Epithelial cell of proximal tubule (primary cell): ENCODE results near the gene DUSP22. TPM values are rescaled to one million over a fixed set of nuclear protein-coding genes. Genes with fewer than 3 reads are reported as not detected.

Experiments
- DNase-seq: peaks from one replicate; pipeline ENCODE4 v3.0.0-alpha.2; 2011; ENCODE audit warnings: low read depth
- H3K4me3 ChIP-seq: 2 replicates; pipeline ENCODE4 v1.5.1; 2011; ENCODE audit warnings: low read depth, mild to moderate bottlenecking, low read length
- total RNA-seq: library from RNA; depleted of rRNA; stranded (reverse); fragments of >200 nt; gene quantifications from 2 replicates; pipeline ENCODE4 v1.2.3, GENCODE V29; 2015
- TF ChIP-seq, protein P1 (sequence below): conservative IDR thresholded peaks from 2 replicates; pipeline ENCODE4 v1.5.1; 2012; ENCODE audit warnings: low read depth, mild to moderate bottlenecking, low read length

DUSP22 gene
- total RNA-seq, 1 donor from 2014 or later, result 25.3 TPM

DNA sequence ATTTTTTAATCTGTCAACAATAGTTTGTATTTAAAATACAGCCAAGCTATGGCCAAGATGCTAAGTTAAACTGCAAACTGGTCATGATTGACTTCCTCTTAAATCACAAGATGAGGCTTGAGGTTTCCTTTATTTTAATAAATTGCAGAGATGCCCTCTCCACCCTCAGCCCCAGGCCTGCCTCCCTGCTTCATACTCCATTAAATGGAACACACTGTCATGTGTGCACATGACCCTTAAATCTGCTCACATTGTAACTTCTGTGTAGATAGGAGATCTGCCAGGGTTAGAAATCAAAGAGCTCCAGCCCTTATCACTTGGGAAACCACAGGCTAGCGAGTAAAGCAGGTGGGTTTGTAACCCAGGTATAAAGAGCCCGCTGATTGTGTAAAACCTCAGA is 20.8 kb downstream of the DUSP22 start:
- TF ChIP-seq, protein P1, sequence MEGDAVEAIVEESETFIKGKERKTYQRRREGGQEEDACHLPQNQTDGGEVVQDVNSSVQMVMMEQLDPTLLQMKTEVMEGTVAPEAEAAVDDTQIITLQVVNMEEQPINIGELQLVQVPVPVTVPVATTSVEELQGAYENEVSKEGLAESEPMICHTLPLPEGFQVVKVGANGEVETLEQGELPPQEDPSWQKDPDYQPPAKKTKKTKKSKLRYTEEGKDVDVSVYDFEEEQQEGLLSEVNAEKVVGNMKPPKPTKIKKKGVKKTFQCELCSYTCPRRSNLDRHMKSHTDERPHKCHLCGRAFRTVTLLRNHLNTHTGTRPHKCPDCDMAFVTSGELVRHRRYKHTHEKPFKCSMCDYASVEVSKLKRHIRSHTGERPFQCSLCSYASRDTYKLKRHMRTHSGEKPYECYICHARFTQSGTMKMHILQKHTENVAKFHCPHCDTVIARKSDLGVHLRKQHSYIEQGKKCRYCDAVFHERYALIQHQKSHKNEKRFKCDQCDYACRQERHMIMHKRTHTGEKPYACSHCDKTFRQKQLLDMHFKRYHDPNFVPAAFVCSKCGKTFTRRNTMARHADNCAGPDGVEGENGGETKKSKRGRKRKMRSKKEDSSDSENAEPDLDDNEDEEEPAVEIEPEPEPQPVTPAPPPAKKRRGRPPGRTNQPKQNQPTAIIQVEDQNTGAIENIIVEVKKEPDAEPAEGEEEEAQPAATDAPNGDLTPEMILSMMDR, result no peak
- no peak overlapping the region for H3K4me3 ChIP-seq
- no peak for DNase-seq

DNA sequence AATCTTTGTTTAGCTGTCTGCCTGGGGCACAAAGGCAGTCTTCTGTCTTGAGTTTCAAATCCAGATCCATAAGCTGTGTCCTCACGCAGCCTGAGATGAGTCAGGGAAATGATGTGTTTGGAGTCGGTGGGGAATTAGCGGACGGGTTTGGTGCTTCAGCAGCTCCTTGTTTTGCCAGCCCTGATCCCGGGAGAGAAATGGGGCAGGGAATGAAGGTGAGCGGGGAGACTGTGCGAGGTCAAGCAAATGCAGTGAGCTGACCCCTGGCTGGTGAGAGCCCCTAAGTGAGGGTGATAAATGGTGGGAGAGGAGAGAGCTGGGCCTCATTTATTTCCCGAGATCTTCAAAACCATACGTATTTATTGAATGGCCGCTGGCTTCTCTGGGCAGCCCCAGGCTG is 21.6 kb downstream of the DUSP22 start:
- DNase-seq, result no peak
- H3K4me3 ChIP-seq, result no peak overlapping the region
- TF ChIP-seq, protein P1, result no peak

DNA sequence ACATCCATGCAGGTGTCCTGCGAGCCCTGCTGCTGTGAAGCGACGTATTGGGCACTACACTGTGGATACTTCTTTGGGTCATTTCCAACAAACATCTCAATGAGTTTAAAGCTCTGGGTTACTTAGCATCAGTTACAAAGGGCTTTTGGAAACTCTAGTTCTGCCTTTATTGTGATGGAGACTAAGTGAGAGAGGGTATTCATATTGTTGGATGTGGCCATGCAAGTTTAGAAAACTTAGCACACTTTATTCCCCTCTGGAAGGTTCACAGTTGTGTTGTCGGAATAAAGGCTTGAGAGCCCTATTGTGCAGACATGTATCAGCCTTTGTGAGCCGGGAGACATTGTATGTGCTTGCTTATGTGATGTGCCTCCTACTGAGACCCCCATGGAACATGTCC is 22.1 kb downstream of the DUSP22 start:
- TF ChIP-seq, protein P1, result no peak
- no peak for DNase-seq
- H3K4me3 ChIP-seq, result no peak overlapping the region

DNA sequence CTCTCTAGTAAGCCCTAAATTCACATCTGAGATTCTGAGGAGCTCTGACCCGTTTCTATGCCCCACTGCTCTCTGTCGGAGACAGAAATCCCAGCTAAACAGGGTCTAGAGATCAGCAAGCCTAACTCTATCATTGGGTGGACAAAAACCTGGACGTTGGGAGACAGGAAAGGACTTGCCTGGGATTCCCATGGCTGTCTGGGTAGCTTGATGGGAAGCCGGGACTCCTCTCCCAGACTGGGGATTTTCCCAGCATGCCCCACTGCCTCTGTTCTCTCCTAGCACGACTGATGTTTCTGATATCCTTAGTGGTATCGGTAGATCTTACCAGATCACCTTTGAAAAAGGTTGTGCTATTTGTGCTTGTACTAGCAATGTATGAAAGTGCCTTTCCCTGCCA is 22.9 kb downstream of the DUSP22 start:
- TF ChIP-seq, protein P1, result no peak
- no peak overlapping the region for H3K4me3 ChIP-seq
- DNase-seq, result no peak

DNA sequence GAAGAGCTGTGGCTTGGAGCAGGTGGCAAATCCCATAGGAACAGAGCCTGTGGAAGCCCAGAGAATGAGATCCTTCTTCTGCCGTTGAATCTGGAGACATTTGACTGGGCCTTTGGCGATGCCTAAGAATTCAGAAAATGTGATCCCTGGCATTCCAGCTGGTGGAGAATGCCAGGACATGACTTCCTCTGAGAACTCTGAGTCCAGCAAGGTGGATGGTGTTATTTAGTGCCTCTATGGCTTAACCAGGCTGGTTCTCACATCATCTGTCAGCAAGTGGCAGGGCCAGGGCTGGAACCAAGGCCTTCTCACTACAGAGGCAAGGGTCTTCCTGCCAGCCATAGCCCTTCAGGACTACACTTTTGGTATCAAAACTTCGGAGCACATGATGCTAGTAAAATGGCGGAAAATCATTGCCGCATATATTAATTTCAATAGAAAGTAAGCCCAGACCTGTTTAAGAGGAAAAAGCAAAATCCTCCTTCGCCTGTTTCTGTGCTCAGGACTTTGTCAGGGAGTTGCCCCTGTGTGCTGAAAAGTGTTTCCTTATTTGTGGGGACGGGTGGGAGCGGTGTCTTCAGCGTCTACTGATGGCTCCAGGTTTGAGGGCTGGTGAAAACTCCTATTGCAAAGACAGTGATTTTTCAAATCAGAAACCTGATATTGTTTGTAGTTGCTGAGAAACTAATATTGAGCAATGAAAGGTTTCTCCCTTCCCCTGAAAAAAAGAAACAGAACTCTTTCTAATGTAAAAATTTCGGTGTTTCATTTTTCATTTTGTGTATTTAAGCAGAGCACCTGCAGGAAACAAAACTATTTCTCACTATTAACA is 23.9 kb downstream of the DUSP22 start:
- H3K4me3 ChIP-seq, result no peak overlapping the region
- no peak for DNase-seq
- TF ChIP-seq, protein P1, result no peak

DNA sequence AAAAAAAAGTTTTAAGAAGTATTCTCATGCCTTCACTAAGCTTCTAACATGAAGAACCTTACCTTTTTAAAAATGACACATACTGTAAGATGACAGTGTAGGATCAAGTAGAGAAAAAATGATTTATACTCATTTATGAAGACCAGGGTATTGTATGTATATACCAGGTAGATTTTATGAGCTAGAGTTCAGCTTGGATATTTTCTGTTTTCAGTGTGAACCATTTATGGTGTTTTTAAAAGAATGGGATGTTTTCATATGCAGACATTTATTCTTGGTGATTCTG is 24.4 kb downstream of the DUSP22 start:
- no peak for DNase-seq
- no peak overlapping the region for H3K4me3 ChIP-seq
- TF ChIP-seq, protein P1, result no peak

DNA sequence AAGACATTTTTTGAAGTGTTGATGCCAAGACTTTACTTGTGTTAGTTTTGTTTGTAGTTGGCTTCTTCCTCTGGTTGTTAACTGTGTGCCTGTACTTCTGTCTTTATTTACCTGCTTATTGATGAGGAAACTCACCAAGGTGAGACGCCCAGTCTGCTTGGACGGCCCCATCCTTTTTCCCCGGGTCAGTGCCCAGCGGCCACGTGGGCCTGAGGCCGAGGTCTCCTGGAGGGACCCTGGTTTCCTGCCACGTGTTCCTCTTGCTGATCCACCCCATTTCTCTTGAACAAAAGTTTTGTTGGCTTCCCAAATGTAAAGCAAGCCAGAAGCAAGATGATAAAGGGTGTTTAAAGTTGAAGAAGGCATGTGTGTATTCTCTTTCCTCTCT is 24.8 kb downstream of the DUSP22 start:
- DNase-seq, result no peak
- H3K4me3 ChIP-seq, result no peak overlapping the region
- TF ChIP-seq, protein P1, result no peak
